GM19238 (cell line): ENCODE measurements around the gene ENTHD1.
"Not testable (repeated sequence)": the region's sequence is repeated elsewhere in the genome, so short reads cannot be mapped to it uniquely, and the experiment has no call there.

Experiments
- DNase-seq: peaks from one replicate; pipeline ENCODE4 v3.0.0; 2011; ENCODE audit warnings: low spot score; ENCODE audit not compliant: insufficient read length

The ENTHD1 gene

DNA sequence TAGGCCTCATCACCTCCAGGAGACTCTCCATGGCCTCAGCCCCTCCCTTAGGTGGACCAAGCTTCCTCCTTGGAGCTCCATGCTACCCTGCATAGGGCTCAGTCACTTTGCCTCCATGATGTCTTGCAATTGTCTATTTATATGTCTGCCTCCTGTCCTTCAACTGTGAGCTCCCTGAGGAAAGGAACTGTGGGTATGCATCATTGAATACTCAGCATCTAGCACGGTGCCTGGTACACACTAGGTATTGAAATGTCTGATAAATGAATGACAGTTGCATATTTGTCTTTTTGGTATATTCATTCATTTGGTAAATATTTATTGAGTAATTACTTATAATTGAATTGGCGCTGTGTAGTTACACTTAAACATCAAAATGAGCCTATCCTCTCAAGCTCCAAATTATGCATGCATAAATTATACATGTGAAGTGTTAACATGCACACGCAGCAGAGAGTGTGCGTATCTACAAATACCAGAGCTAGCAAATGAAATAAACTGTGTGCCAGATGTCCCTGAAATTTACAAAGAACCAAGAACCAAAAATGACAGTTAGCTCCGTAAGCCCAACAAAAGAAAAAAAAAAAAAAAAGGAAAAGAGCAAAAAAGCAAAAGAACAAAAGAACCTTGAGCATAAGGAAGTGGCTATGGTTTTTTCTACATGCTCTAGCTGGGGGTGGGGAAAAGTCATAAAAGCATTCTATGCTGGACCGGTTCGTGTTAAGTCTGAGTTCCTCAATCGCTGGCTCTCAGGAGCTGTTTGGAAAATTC lies 32.5 kb upstream of the ENTHD1 start:
- DNase-seq = no peak

DNA sequence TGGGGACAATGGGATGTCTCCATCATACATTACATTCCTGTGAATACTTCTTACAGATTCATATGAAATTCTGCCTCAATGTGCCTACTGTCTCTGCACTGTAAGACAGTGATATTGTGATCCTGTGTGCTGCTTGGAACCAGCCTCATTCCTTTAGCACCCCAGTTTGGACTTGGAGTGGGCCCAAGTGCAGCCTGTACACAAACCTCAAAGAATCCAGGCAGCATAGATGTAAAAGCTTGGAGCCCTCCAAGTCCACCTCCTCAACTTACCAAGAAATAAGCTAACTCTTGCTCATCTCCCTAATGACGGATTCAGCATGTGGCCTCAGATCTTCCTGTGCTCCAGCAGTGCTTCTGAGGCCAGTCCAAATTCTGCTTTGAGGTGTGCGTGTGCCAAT lies 31.7 kb upstream of the ENTHD1 start:
- DNase-seq = no peak

DNA sequence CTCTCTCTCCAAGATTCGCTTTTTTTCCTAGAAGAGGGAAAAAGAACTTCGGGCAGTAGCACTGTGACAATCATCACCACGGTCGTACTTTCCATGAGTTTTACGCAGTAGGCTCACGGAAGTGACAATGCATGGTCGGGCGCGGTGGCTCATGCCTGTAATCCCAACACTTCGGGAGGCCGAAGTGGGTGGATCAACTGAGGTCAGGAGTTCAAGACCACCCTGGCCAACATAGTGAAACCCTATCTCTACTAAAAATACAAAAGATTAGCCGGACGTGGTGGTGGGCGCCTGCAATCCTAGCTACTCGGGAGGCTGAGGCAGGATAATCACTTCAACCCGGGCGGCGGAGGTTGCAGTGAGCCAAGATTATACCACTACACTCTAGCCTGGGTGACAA lies 30.7 kb upstream of the ENTHD1 start:
- DNase-seq = no peak

DNA sequence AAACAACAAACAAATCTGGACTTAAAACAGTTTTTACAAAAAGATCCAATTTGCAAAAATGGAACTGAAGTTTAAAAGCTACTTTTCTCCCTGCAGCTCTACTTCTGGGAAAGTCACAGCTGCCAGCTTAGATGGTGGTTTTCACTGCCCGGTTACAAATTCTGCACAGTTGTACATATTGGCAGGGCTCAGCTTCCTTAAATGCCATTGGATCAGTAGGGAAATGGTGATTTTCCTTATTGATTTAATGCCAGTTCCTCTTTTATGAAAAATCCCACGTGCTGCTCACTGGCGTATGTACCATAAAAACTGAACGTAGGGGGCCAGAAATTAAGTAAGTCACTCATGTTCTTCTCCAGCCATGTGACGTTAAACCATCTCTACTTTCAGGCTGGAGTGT lies 30.1 kb upstream of the ENTHD1 start:
- no peak for DNase-seq

DNA sequence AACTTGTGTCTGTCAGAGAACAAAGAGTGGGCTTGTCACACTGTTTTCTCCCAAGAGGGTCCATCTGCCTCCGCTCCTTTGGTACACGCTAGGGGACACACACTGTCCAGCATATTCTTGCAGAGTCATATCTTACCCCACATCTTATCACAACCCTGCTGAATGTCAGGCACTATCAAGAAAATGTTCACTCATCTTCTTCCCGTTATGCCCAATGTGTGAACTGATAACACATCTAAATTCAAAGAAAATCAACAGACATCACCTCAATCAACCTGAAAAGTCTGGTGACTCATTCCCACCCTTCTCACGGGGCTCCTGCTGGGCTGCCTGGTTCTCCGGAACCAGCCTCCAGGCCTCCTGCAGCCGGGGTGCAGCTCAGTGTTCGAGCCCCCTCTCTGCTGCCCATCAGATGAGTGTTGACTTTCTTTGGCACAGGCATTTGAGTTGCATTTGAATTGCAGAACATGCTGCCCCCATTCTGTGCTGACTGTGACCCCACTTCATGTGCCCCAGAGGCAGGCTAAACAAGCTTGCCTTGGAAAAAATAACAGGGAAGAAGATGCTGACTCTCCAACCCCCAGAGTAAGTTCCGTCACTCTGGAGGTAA lies 26.7 kb upstream of the ENTHD1 start:
- no peak for DNase-seq

DNA sequence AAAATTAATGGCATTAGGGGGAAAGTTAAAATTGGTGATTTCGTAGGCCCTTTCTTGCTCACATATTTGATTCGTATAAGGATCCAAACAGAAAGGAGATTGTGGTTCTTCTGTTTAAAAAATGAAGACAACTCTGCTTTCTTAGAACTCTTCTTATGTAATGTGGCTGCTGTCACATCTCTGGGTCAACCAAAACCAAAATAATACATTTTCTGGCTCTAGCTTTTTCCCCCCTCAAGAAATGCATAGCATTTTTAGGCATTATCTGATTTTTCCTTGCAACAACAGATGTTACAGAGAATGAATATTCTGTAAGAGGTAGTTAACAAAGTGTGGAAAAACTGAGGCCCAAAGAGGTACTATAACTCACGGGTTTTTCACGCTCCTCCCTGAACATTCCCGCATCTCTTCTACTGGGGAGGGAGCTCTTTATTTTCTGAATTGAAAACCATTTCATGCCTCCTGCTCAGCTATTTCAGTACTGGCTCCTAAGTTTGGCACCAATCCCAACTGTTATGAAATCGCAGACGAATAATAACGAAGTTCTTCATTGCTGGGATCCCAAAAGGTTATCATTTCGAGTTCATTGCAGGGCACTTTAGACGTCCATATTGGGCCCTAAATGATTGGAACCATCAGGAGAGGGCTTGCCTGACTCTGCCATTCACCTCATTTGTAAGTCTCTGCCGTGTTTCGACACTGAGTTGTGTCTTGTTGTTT lies 24.4 kb upstream of the ENTHD1 start:
- no peak for DNase-seq

DNA sequence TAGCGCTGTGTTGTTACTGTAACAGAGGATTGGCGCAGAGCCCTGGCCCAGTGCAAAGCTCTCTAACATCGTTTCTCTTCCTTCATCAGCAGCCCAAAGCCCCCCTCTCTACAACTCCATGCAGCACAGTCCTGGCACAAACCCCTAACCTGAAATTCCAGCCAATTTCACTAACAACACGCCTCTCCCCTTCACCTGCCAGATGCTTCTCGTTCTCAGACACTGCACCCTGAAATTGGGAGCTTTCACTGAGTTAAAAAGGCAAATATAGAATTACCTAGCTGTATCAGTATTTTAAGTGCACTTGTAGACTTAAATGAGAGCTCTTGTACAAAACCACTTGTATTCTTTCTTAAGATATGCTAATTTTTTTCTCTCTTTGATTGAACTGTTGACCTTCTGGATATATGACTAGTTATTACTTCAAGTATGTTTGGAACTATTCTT lies 23.7 kb upstream of the ENTHD1 start:
- DNase-seq = no peak

DNA sequence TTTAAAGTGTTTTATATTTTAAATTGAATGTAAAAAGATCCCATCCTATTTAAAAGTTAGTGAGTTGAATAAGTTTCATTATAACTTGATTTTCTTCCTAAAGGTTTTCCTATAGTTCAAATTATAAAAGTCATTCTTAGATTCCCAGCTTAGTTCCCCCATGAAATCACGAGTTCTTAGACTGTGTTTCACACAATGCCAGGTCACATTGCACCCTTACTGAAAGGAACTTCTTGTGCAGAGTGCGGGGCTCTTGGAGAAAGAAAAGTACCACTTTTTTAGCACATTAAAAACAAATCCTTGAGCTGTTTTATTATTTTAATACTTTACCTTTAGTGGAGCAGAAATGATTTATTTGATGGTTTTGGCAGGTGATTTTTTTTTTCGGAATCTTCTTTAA lies 22.9 kb upstream of the ENTHD1 start:
- no peak for DNase-seq

DNA sequence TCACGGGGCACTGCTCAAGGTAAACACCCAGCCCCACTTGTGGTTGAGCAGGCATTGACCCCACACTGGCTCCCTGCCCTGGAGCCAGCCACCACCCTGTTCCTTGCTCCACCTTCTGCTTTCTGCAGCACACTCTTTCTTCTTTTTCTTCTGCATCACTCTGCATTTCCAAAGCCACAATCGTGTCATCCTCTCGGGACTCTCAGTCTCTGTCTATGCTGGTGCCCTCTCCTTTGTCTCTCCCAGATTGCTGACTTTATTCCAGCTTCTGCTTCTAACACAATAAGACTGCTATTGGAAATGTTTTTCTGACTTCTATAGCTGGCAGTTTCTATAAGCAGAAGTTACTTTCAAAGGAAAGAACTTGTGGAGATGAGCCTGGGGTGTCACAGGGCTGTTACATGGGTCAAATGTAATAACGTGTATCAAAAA lies 21.8 kb upstream of the ENTHD1 start:
- DNase-seq = no peak

DNA sequence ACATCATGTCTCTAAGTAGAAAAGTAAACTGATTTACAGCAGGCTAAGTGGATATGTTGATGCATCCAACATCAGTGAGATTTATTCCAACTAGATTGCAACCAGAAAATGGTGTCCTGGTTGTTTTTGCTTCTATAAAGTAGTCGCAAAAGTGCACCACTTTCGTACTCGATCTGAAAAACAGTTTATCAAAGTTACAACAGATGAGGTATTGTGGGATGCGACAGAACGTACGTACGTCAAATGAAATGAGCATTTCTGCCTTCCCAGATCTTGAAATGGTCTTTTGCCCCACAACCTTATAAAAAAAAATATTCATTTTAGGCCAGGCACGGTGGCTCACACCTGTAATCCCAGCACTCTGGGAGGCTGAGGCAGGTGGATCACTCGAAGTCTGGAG lies 21.0 kb upstream of the ENTHD1 start:
- DNase-seq = no peak

DNA sequence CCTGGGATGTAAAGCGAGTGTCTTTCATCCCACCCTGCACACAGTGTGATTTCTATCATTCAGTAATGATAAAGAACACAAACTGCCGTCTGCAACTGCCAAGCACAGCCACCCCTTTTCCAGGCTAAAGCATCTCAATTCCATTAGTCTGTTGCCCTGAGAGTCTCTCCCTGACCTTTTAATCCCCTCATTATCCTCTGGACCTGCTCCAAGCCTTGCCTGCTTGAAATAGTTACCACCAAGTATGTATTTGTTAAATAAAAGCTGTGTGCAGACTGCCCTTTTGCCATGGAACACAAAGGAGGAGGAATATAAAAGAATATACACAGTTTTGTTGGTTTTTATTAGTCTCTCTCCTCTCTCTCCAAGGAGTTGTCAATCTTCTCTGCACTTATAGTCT lies 20.3 kb upstream of the ENTHD1 start:
- no peak for DNase-seq

DNA sequence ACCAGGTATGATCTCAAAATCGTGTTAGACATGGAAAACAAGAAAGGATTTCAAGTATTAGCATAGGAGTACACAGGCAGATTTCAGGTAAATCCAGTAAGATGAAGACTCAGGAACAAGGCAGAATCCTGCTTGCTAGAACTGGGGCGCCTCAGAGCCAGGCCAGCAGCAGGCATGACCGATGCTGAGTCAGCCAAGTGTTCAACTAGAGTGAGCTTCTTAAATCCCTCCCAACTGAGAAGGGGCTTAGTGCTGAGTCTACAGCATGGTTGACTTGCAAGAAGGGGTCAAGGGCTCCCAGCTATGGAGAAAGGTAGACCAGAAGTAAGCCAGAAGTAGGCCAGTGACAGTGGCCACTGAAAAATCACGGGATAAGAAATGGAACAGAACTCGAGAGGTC lies 19.8 kb upstream of the ENTHD1 start:
- DNase-seq = no peak

DNA sequence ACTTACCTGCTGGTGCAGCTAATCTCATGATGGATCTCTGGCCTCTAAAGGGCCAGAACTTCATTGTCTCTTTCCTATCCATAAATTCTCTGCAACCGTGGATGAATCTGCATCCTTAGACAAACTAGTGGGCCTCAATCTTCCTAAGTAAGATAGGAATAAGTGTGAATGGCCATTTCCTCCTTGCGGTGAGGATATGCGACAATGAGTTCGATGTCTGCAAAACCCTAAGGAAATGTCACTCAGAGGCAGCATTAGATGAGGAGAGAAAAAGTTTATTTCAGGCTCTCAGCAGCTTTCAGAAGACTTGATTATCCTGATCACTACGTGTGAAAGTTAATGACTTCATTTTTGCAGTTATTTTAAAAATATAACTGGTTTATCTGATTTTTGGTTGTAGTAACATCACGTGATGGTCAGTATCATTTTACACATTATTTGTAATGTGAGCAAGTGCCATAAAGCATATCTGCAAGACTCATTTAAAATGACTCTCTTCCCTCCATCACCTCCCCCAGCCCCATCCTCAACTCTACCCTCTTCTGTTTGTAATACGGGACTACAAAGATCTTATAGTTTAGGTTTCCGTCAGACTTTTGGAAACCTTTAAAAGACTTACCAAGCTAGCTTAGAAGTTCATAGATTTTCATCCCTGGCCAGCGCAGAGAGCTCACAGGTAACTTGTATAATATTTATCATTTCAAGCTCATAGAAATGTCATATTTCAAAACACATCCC lies 17.5 kb upstream of the ENTHD1 start:
- no peak for DNase-seq

DNA sequence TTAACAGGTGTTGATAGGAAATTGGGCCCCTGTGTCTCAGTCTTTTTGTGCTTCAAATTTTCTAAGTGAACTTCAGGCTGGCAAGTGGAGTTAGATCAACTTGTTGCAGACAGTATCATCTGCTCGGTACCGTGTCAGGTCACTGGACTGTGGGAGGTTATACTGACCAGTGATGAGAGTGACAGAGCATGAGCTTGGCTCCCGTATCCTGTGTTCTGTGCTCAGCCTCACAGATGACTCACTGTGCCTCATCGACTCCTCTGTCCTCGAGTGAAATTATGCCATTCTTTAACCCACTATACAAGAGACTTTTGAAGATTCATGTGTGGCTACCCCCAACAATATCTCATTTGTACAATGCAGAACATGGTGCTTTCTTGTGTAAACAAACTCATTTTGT lies 15.2 kb upstream of the ENTHD1 start:
- DNase-seq = no peak

DNA sequence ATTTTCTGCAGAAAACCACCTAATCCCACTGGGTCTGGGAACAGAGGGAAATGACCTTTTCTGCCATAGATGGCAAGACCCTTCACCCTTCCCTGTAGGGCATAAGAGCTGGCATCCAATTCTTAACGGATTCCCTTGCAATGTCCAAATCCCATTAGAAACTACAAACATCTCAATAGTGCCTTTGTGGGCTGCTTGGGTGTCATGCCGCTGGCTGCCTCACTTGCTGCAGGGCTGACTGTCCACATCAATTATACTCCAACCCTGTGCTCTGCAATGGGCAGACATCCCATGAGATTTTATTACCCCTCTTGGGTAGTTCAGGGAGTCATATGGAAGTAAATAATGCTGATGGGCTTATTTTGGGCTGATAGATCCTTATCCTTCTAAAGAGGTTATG lies 14.6 kb upstream of the ENTHD1 start:
- no peak for DNase-seq

DNA sequence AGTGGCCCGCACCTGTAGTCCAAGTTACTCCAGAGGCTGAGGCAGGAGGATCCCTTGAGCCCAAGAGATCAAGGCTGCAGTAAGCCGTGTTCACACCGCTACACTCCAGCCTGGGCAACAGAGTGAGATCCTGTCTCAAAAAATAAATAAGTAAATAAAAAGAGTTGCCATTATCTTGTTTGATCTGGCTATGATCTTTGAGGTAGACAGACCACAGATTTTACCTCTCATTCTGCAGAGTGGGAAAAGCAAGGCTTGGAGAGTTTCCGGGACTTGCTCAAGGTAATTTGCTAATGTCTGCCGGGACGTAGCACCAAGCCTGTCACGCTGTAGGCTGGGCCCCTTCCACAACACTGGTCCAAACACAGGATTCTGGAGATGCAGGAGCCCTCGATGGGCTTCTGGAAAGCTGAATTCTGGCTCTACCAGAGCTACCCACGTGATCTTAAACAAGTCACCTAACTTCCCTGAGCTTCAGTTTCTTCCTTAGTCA lies 14.1 kb upstream of the ENTHD1 start:
- no peak for DNase-seq

DNA sequence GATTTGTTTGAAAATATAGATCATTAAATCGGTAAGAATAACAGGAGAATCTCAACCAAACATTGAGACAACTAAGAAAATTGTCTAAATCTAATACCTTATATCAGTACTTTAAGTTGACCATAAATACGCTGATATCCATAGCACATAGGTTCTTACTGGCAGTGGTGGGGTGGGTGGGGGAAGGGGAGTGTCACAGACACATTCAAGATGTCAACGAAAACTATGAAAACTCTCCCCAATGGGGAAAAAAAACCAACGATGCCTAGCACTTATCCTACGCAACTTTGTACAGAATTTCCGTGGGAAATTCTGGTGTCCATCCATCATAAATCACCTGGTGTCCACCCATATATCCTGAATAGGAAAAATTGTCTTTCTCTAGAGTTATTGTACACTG lies 13.5 kb upstream of the ENTHD1 start:
- DNase-seq = no peak

DNA sequence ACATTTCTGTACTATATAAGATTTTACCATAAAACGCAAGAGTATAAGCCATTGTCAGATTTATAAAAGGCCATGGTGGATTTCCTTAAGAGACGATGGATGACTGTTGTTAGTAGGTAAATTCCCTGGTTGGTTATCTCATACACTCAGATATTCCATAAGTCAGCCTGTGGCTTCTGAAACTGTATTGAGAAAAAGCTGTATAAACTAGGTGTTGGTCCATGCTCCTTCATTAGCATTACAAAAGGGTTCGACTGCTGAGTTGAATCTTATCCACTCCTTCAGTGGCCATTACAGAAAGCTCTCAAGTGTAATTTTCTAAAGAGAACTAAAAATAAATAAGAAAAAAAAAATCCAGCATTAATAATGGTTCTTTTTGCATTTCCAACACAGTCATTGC lies 12.6 kb upstream of the ENTHD1 start:
- DNase-seq = no peak

DNA sequence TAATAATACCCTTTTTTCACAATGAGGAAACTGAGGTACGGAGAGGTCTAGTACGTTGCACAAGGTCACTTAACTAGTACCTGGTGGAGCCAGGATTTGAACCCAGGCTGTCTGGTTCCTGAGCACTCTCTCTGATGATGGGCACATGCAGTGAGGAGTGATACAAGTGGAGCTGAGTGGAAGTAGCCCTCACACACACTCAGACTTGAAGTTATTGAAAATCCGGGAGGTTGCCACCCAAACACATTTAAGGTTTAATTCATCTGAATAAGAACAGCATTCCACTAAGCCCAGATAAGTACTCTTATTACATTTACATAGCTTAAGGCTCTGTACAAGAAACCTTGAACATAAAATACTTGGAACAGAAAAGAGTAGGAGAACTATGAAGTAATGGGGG lies 12.1 kb upstream of the ENTHD1 start:
- DNase-seq = no peak

DNA sequence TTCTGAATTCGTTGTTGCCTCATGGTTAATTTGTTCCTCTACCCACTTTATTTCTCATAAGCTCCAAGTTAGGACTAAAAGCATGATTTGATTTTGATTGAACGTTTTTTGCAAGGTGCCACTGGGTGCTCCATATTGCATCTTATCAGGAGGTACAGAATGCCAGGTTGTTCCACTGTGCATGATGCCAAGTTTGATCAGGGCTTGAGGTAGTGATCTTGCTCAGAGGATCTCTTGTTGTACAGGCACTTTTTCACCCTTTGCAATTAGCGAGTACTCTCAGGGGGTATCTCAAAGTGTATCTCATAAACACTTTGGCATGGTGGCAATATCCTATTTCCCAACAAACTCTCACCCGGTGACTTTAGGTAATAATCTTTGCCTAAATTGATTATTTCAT lies 11.3 kb upstream of the ENTHD1 start:
- DNase-seq = no peak

DNA sequence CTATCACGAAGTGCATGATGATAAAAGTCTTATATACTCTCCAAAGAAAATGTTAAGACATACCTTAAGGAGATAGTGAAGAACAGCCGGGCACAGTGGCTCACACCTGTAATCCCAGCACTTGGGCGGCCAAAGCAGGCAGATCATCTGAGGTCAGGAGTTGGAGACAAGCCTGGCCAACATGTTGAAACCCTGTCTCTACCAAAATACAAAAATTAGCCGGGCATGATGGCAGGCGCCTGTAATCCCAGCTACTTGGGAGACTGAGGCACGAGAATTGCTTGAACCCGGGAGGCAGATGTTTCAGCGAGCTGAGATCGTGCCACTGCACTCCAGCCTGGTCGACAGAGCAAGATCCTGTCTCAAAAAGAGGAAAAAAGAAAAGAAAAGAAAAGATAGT lies 10.5 kb upstream of the ENTHD1 start:
- DNase-seq = not testable (repeated sequence)
